Activated CD4-positive, CD25-positive, alpha-beta regulatory T cell treated with anti-CD3 and anti-CD28 coated beads, Interleukin-2, amount 50 U/mL, for 72 hours (primary cell): ENCODE data around the gene LPAR2.

Experiments
- DNase-seq: peaks from one replicate; pipeline ENCODE4 v3.0.0; 2021

LPAR2 gene

GRCh38 chr19:19652482-19653295 lies 24.7 kb upstream of the LPAR2 start:
- DNase-seq = no peak

DNA sequence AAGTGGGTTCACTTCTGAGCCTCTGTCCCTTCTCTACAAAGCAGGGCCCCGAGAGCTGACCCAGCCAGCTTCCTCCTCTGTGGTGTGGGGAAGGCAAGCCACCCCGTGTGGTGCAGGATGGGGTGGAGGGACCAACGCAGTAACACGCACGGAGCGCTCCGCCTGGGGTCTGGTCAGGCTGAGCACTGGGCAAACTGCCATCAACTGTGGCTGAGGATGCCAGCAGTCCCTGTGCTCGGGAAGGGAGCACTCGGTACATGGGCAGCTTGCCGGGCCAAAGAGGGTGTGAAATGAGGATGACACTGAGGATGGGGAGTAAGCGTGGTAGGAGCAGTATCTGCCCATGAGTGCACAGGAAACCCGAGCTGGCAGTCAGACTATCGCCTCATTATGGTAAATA lies 23.1 kb upstream of the LPAR2 start:
- DNase-seq = no peak

DNA sequence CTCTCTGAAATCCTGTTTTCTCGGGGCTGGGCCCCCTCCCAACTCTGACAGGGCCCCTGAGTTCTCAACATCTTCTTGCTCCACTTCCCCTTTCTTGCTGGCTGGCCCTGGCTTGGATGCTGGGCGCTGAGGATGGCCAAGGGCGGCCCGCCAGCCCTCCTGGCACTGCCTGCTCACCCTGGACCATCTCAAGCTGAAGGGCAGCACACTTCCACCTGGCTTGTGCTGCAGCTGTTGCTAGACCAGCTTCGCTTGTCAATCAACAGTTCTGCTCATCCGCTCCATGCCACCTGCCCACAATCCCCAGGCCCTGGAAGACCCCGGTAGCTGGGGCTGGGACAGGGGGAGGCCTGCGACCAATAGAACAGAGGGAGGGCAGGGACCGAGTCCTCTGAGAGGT lies 22.3 kb upstream of the LPAR2 start:
- no peak for DNase-seq

- DNase-seq = no peak
Measured at GRCh38 chr19:19649580-19649995, 21.6 kb upstream of the LPAR2 start.

DNA sequence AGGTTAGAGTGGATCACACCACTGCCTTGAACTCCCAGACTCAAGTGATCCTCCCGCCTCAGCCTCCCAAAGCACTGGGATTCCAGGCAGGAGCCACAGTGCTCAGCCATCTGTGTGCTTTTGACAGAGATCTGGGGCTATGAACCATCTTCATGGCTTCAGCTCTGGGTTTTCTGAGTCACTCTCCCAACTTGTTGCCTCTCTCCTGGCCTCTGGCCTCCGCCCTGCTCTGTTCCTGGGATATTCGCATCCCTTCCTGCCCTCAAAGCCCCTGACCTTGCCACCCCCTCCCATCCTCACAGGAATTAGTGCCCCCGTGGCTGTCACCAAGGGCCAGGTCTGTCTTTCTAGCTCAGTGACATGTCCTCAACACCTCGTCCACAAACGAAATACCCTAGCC lies 21.1 kb upstream of the LPAR2 start:
- no peak for DNase-seq

DNA sequence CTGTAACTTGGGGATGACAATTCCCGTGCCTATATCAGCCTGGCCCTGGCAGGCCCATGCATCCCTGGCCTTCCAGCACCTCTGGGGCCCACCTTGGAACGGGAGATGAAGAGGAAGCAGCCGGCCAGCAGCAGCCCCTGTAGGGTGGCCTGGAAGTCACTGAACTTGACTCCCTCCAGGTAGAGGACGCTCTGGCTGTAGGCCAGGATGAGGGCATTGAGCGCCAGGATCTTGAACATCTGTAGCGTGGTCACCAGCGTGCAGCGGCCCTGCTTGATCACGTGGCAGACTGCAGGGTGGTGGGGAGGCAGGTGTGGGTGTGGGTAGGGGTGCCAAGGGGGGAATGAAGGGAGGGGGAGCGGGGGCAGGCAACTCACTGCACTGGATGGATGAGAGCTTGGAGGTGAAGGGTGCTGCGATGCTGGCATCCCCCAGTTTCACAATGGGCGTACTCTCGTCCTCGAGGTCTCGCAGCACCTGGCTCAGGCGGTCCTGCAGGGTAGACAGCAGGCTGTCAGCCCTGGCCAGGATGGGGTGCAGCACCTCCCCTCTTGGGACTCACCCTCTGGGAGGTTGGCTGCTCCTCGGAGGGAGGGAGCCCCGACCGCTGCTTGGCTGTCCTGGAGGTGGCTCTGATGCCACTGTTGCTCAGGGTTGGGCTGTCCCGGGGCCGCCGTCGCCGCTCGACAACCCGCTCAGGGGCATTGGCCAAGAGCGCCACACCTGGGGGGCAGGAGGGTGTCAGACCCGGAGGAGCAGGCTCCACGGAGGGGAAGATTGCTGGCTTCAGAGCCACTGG lies 19.2 kb upstream of the LPAR2 start:
- DNase-seq = no peak

DNA sequence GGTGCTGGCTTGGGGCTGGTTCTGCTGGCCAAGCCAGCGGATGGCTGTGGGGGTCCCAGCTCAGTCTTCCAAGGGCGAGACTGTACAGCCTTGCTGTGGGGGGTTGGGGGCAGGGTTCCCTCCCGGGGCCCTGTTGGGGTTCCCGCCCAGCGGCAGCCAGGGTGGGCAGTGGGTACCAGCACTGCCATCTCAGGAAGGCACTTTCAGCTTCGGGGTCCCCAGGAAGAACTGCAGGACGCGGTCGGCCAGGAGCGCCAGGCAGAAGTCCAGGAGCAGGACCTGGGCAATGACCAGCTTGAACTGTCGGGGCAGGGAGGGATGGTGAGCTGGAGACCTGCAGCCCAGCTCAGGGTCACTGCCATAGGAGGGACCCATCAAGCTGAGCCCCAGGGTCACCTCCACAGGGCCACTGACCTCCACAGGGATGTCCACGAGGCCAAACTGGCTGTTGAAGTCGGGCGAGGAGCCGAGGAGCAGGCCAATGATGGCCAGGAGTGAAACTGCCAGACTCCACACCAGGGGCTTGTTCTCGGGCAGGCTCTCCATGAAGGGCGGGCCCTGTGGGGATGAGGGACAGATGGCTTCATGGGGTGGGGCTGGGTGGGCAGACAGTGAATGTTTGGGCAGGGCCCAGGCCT lies 17.3 kb upstream of the LPAR2 start:
- no peak for DNase-seq

DNA sequence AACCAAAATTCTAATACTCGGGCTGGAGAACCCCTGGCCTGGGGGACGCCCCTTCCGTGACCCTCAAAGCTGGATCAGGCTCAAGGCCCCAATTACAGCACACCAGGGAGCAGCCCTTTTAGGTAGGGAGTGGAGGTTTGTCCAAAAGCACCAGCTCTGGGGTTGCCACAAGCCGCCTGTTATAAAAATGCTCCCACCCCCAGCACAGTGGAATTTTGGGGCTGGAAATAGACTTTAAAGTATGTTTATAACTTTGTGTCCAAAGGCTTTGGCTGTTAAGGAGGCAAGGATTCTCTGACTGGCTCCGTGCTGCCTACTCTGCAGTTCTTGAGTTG lies 16.0 kb upstream of the LPAR2 start:
- no peak for DNase-seq

- DNase-seq = peak; percentile 91
Measured at GRCh38 chr19:19643158-19644053, 15.4 kb upstream of the LPAR2 start, which contains the start of gene GMIP. TSS of gene GMIP (minus strand) at chr19:19643657. CDS start at chr19:19643529, 128 bp downstream.

DNA sequence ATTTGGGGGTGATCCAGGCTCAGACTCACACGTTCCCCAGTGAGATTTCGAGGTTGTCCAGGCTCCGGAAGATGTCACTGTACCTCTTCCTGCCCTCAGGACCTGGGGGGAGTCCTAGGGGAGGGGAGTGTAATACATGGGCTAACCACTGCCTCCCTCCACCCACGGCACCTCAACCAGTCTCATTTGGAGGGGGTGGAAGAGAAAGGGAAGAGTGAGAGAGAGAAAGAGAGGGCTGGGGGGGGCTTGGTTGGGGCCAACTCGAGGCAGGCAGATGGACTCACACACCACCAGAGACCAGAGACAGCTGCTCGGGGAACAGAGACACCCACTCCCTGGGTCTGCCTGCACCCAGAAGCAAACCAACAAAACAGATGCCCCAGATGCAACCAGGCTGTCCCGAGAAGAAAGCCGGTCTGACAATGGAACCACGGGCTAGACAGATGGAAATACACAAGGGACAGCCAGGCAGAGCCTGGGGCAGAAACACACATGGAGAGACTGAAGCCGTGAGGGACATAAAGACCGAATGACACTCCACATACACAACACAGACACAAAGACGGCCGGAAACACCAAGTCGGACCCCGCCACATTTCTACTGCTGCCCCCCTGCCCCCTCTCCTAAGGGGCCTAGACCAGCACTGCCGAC lies 14.6 kb upstream of the LPAR2 start:
- DNase-seq = no peak

DNA sequence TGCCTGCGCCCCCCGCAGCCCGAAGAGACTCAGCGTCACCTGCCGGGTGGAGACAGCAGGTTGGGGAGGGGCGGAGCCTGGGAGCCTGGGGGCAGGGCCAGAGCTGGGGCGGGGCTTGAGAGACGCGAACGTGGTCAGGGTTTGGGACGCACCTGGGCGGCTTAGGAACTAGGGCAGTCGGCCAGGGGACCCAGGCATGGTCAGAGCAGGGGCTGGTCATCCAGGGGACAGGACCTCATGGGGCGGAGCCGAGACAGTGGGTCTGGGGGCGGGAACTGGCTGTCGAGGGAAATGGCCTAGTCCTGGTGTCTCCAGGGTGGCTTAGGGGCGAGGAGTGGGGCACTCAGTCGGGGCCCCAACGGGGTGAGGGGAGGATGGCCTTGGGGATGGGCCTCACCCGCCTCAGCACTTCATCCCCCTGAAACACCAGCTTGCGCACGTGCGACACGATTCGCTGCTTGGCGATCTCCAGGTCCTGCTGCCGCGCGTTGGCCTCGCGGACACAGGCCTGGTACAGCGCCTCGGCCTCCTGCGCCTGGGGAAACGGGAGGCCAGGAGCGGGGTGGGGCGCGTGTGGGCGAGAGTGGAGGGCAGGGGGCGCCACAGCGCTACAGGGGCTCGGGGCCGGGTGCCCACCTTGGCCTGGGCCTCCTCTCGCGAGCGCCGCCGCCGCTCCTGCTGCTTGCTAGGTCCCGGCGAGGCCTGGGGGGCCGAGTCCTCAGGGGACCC lies 9.7 kb upstream of the LPAR2 start:
- DNase-seq = no peak

DNA sequence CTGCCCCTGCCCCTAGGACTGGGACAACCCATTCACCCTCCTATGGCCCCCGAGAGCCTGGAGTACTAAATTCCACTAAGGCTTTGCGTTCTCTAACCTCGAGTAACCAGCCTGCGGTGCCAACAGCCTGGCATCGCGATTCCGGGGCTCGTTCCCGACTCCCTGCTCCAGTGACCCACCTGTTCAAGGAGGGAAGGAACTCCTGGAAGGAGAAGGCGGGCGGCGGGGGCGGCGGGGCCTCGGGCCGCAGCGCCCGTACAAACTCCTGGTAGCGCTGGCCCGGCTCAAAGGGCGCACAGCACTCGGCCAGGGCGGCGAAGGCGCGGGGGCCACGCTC lies 9.1 kb upstream of the LPAR2 start:
- DNase-seq = no peak

DNA sequence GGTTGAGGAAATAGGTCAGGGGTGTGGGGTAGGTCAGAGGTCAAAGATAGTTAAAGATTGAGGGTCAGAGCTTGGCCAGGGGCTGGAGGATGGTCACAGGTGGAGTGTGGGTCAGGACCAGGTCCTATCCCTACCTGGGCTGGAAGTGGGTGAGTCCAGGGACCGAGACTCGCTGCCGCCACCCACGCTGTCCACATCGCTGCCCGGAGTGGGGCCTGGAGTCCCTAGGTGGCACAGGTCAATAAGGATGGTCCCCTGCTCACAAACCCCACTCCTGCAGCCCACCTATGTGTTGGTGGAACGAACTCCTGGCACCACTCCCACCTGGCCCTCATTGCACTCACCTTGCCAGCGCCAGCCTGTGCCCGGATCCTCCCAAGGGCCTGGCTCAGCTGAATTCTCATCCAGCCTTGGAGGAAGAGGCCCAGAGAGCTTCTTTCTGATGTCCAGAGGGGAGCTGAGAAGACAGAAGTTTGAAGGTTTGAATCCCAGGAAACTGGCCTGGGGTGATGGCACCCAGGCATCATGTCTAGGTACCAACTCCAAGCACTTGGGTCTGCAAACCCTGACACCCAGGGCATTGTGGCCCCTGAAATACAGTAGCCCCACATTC lies 8.7 kb upstream of the LPAR2 start:
- no peak for DNase-seq

DNA sequence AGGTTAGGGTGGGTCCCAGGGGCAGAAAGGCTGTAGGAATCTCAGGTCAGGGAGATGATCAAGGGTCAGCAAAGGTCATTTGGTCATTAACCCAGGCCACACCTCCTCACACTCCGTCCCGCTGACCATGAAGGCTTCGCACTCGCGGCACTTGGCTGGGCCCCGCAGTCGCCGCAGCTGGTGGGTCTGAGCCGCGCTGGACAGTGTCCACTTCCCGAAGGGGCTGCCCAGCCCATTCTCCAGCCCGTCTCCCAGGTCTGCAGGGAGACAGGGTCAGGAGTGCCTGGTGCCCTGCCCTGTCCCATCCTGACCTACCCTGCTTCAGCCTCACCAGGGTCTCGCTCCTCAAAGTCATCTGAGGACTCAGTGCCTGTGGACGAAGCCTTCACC lies 7.3 kb upstream of the LPAR2 start:
- DNase-seq = no peak

DNA sequence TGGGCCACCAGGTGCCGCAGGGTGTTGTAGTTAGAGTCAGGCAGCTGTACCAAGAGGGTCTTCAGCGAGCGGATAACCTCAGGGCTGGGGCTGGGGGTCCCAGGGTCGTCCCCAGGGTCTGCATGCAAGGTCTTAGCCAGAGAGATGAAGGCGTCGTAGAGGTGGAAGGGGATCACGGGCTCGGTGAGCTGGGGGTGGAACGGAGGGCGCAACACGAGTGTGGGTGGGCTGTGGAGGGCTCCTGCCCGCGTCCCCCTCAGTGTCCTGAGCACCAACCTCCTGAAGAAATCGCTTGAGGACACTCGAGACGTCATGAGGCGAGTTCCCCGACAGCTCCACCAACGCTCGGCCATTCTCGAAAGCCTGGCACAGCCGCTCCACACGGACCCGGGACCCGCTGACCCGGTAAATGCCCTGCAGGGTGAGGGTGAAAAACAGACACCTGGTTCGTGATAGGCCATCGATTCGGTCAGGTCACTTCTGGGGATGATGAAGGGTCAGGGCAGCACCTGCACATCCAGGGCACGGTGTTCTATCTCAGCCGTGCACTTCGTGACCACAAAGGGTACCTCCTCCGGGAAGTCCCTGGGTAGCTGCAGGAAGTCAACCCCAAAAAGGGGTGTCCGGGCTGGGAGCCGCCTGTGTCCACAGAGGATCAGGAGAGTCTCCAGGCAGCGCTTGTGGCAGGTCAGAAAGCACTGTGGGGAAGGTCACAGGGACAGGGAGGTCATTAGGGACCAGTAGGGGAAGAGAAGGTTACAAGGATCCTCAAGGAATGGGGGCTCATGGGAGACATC lies 6.7 kb upstream of the LPAR2 start:
- DNase-seq = no peak

GRCh38 chr19:19633711-19634515 lies 5.9 kb upstream of the LPAR2 start:
- DNase-seq = no peak

GRCh38 chr19:19632661-19633060 lies 4.6 kb upstream of the LPAR2 start:
- no peak for DNase-seq

DNA sequence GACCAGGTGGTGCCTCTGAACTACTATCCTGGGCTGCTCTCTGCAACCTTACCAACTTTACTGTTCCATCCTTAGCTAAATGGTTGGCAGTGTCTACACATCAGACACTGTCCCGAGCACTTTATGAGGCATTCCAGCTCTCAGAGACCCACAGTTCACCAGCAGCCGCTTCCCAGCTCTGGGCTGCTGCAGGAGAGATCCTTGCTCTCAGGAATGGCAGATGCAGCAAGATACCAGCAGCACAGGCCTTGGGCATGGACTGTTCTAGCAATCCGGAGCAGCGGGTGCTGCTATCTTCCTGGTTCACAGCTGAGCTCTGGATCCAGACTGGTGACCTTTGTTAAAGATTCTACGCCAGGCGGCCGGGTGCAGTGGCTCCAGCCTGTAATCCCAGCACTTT lies 3.3 kb upstream of the LPAR2 start:
- no peak for DNase-seq

- no peak for DNase-seq
Measured at GRCh38 chr19:19630426-19630825, 2.4 kb upstream of the LPAR2 start.

DNA sequence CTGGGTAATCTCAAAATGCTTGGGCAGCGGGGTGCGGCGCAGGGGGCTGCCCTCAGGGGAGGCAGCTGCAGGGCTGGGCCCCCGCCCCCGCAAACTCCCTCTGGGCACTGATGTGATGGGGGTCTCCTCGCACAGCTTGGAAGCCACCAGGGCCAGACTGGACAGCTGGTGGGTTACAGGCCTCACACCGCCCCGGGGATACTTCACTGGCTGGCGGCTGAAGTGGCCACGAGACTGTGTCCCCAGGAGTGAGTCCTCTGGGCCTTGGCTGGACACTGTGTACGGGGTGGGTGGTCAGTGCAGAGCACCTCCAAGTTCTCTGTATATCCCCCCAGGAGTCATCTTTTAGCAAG lies 2.0 kb upstream of the LPAR2 start:
- no peak for DNase-seq
